K562 (cell line): ENCODE results near the gene CMSS1. TPM values are rescaled to one million over a fixed set of nuclear protein-coding genes. Genes with fewer than 3 reads are reported as not detected.

Source experiments
- HMGN3 ChIP-seq: IDR thresholded peaks from 2 replicates; pipeline ENCODE4 v1.6.1; 2011; ENCODE audit warnings: borderline replicate concordance, low read depth, mild to moderate bottlenecking, mixed read lengths, low read length; ENCODE audit not compliant: insufficient read length; ENCODE audit errors: extremely low read depth
- KDM4B ChIP-seq, 2 experiments: fragments of 450-650 bp in 1 of 2; sonication (generic) in 1 of 2; IDR thresholded peaks; 2 replicates each; pipeline ENCODE4 v1.6.1; 2016 to 2017; ENCODE audit warnings: borderline replicate concordance in 2 of 2, antibody characterized with exemption in 1 of 2, low read depth in 1 of 2, mild to moderate bottlenecking in 1 of 2
- MIER1 ChIP-seq: fragments of 450-650 bp; IDR thresholded peaks from 2 replicates; pipeline ENCODE4 v1.6.1; 2016; ENCODE audit warnings: antibody characterized with exemption, mild to moderate bottlenecking, low read depth
- NCOA2 ChIP-seq, 2 experiments: fragments of 450-650 bp; IDR thresholded peaks; 2 replicates each; pipeline ENCODE4 v1.6.1; 2018; ENCODE audit warnings: mild to moderate bottlenecking in 2 of 2, moderate library complexity in 1 of 2; ENCODE audit not compliant: partially characterized antibody in 2 of 2
- PHF8 ChIP-seq: fragments of 200-600 bp; sonication (generic); IDR thresholded peaks from 2 replicates; pipeline ENCODE4 v1.6.1; 2012; ENCODE audit warnings: mixed run types, mild to moderate bottlenecking, inconsistent platforms, low read length, moderate library complexity, borderline replicate concordance
- RBM15 ChIP-seq: fragments of 200-400 bp; formaldehyde crosslinking; IDR thresholded peaks from 2 replicates; pipeline ENCODE4 v1.6.1; 2018; ENCODE audit warnings: mild to moderate bottlenecking, low read length, moderate library complexity; ENCODE audit not compliant: insufficient read depth
- ZNF589 ChIP-seq: fragments of 200-800 bp; sonication (Bioruptor generic); IDR thresholded peaks from 2 replicates; pipeline ENCODE4 v1.6.1; 2016; ENCODE audit warnings: low read depth, missing genetic modification characterization, missing compliant biosample characterization
- ZNF699 ChIP-seq: fragments of 250-450 bp; sonication (Bioruptor Pico); IDR thresholded peaks from 2 replicates; pipeline ENCODE4 v1.8.0; 2021; ENCODE audit warnings: mild to moderate bottlenecking, moderate library complexity; ENCODE audit not compliant: insufficient replicate concordance
- ZNF785 ChIP-seq: fragments of 250-450 bp; sonication (Bioruptor Pico); IDR thresholded peaks from 2 replicates; pipeline ENCODE4 v1.4.0; 2020; ENCODE audit warnings: mild to moderate bottlenecking
- polyA plus RNA-seq, 8 experiments: library from polyadenylated mRNA; depleted of rRNA in 4 of 8; stranded (reverse) in 5 of 8; unstranded in 3 of 8; fragments of >200 nt; fragmentation: Nextera tagmentation in 2 of 8; fragmentation: Illumina TruSeq in 1 of 8; extraction: Ambion mirVana in 2 of 8; extraction: Trizol in 1 of 8; gene quantifications; 2 replicates each; pipeline versions ENCODE4 v1.2.1 to v1.2.3, GENCODE V29; 2011 to 2014; ENCODE audit warnings: inconsistent platforms in 1 of 8, missing spikeins in 1 of 8
- total RNA-seq, 7 experiments: library from RNA; depleted of rRNA in 6 of 7; stranded (reverse); fragments of >200 nt in 6 of 7; fragmentation: Illumina TruSeq in 2 of 7; extraction: Trizol in 2 of 7; gene quantifications; 2 replicates each; pipeline versions ENCODE4 v1.2.1 to v1.2.3, GENCODE V29; 2011 to 2021; ENCODE audit warnings: low replicate concordance in 1 of 7
- TF ChIP-seq, protein P1 (sequence below): fragments of 250-450 bp; sonication (Bioruptor Pico); IDR thresholded peaks from 2 replicates; pipeline ENCODE4 v1.8.0; 2022; ENCODE audit warnings: inconsistent platforms, mild to moderate bottlenecking, moderate library complexity, borderline replicate concordance
- TF ChIP-seq, protein P2 (sequence below): fragments of 250-450 bp; sonication (Bioruptor Pico); IDR thresholded peaks from 2 replicates; pipeline ENCODE4 v1.5.0; 2021; ENCODE audit warnings: mild to moderate bottlenecking, moderate library complexity
- TF ChIP-seq, protein P3 (sequence below): fragments of 250-450 bp; sonication (Bioruptor Pico); IDR thresholded peaks from 2 replicates; pipeline ENCODE4 v1.8.0; 2022; ENCODE audit warnings: moderate library complexity, mild to moderate bottlenecking, inconsistent platforms

Gene CMSS1
- total and polyA plus RNA-seq, 9 of the 15 experiments (the other 6 are each of a cell fraction or from before 2014, with no cell fraction given), result 46.9 to 109 (median 72.3) TPM

DNA sequence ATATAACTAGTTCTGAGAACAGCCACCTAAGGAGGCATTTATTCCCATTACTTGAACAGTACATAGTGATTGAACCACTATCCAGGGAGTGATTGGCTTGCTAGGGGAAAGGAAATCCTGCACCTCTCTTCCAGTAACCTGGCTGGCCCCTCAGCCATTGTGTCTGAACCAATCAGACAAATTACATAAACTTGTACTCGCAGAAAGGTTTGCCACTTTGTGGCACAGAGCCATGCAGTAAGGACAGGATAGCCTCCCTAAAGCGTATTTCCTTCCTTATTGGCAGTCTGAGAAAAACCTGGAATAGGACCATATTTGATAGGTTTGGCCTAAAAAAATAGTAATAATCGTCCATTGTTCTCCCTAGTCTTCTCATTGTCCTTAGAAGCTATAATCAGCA, 19.0 kb downstream of the CMSS1 start (continued):
- no peak for TF ChIP-seq ZNF785 (CRISPR knock-in tag)
- TF ChIP-seq MIER1, result no peak
- TF ChIP-seq, protein P1, sequence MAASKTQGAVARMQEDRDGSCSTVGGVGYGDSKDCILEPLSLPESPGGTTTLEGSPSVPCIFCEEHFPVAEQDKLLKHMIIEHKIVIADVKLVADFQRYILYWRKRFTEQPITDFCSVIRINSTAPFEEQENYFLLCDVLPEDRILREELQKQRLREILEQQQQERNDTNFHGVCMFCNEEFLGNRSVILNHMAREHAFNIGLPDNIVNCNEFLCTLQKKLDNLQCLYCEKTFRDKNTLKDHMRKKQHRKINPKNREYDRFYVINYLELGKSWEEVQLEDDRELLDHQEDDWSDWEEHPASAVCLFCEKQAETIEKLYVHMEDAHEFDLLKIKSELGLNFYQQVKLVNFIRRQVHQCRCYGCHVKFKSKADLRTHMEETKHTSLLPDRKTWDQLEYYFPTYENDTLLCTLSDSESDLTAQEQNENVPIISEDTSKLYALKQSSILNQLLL (CRISPR knock-in tag), result no peak
- TF ChIP-seq RBM15, result no peak
- TF ChIP-seq HMGN3, result no peak
- TF ChIP-seq ZNF589 (CRISPR knock-in tag), result no peak
- TF ChIP-seq NCOA2 (IDR thresholded peaks at IDR 0.05; ENCODE audit: partially characterized antibody in 2 of 2), result no peak
- no peak for TF ChIP-seq ZNF699
- no peak for TF ChIP-seq PHF8
- TF ChIP-seq KDM4B (IDR thresholded peaks at IDR 0.05; ENCODE audit: borderline replicate concordance in 2 of 2, low read depth in 1 of 2), result no peak
- TF ChIP-seq, protein P2, sequence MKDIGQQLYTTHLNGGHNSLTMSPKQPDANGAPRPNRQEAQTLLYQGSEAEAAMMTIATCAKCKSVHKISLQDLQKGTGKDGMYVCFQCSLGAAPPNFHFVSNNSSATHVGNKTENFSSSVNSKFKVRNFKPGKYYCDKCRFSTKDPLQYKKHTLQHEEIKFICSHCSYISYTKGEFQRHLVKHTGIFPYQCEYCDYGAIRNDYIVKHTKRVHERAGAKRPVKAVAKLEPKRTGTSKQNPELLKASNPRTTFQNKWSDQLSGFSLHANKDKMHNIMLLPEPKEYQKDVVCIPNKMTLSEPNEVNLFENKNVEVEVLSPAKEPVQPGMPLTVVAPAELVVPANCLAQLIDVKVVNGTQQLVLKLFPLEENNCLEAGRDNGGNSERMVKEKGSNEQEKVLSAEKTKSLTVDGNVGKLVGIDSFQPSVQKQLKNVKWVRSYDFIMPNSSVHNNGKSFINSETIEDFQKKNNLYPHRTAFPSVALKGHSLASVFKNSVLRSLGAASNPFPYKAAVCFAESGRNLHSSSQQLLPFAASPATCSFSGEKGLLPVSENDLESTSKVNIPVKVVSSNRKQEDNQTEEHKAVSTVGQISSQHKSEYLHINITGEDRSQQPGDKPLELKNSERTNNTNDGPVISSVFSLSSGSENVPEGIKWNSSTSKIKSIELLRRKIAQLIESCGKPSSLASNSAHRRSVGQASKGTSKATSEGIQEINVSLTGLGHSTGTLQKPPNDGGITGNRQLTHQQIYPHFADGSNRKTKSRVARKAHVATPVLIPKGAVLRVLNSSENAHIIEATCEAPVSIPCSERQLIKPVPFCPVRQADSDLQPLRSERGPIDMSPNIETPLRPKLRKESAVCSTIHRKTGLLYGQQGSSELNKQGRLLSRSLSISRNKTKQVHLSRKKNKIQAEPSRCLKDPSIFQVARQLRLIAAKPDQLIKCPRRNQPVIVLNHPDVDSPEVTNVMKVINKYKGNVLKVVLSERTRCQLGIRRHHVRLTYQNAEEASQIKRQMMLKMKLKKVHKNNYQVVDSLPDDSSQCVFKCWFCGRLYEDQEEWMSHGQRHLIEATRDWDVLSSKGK (CRISPR knock-in tag), result no peak
- TF ChIP-seq, protein P3, sequence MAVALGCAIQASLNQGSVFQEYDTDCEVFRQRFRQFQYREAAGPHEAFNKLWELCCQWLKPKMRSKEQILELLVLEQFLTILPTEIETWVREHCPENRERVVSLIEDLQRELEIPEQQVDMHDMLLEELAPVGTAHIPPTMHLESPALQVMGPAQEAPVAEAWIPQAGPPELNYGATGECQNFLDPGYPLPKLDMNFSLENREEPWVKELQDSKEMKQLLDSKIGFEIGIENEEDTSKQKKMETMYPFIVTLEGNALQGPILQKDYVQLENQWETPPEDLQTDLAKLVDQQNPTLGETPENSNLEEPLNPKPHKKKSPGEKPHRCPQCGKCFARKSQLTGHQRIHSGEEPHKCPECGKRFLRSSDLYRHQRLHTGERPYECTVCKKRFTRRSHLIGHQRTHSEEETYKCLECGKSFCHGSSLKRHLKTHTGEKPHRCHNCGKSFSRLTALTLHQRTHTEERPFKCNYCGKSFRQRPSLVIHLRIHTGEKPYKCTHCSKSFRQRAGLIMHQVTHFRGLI, result no peak
